K562 (cell line): ENCODE measurements around the gene SORT1. TPM values are rescaled to one million over a fixed set of nuclear protein-coding genes. Genes with fewer than 3 reads are reported as not detected.
A peak's percentile ranks its signal among the peaks of the same experiment; 100 is the strongest.

Source experiments
- ATAC-seq: fragments of 200-7000 bp; cut with Tn5 transposase; 3 replicates; pipeline ENCODE4 v1.9.1; 2020; ENCODE audit warnings: moderate library complexity
- BruUV-seq: library from RNA; stranded (reverse); fragments of 400-500 nt; replicated peaks from 2 replicates; lab custom pipeline; 2021; lab: Mats Ljungman, UMichigan
- CTCF ChIA-PET: fragments of 300-600 bp; formaldehyde crosslinking; extraction: SDS; loops from one replicate; lab custom pipeline; 2021; ENCODE audit warnings: low intra/inter-chr PET ratio; lab: Yijun Ruan, JAX
- POLR2A ChIA-PET: fragments of 300-600, 350-650 bp; sonication (Branson Sonifier 250); formaldehyde crosslinking; extraction: SDS; loops from one replicate; lab custom pipeline; 2021; ENCODE audit warnings: antibody characterized with exemption, inconsistent platforms; lab: Yijun Ruan, JAX
- DNase-seq, 4 experiments: peaks; one replicate each; pipeline versions ENCODE4 v3.0.0 to v3.0.0-alpha.2; 2011 to 2018; ENCODE audit warnings: low spot score in 3 of 4, mixed read lengths in 3 of 4; ENCODE audit errors: extremely low read depth in 1 of 4
- FAIRE-seq: peaks from 2 replicates; lab custom pipeline; 2011; peaks lifted over from hg19 to GRCh38; lab: Jason Lieb, UNC
- H2AFZ ChIP-seq: 2 replicates; pipeline ENCODE4 v1.6.0; 2011; ENCODE audit warnings: low read depth, low read length, control low read depth, inconsistent platforms
- H3K27ac ChIP-seq: fragments of 200-600 bp; 3 replicates; pipeline ENCODE4 v1.8.0; 2011; ENCODE audit warnings: low read depth, mild to moderate bottlenecking, control low read depth, inconsistent platforms, low read length, moderate library complexity, mixed read lengths; ENCODE audit errors: extremely low read depth
- H3K27me3 ChIP-seq, 2 experiments: fragments of 300-600 bp in 1 of 2; 2 replicates in 1 of 2; 3 replicates in 1 of 2; pipeline versions ENCODE4 v1.6.0 to v1.8.0; 2011; ENCODE audit warnings: inconsistent platforms in 2 of 2, low read length in 2 of 2, mild to moderate bottlenecking in 1 of 2, mixed read lengths in 1 of 2, moderate library complexity in 1 of 2; ENCODE audit not compliant: control insufficient read depth in 2 of 2, insufficient read depth in 2 of 2
- H3K36me3 ChIP-seq: fragments of 300-600 bp; 3 replicates; pipeline ENCODE4 v1.8.0; 2011; ENCODE audit warnings: mild to moderate bottlenecking, low read length, inconsistent platforms; ENCODE audit not compliant: control insufficient read depth, insufficient read depth
- H3K4me1 ChIP-seq, 2 experiments: fragments of 200-600 bp in 1 of 2; replicated peaks in 1 of 2; 2 replicates in 1 of 2; 3 replicates in 1 of 2; pipeline versions ENCODE4 v1.5.1 to v1.8.0; 2011; ENCODE audit warnings: inconsistent platforms in 2 of 2, low read length in 2 of 2, mild to moderate bottlenecking in 1 of 2, mixed read lengths in 1 of 2, moderate library complexity in 1 of 2; ENCODE audit not compliant: control insufficient read depth in 2 of 2, insufficient read depth in 2 of 2
- H3K4me2 ChIP-seq: 2 replicates; pipeline ENCODE4 v1.6.1; 2011; ENCODE audit warnings: low read length, control low read depth, inconsistent platforms, mixed read lengths; ENCODE audit not compliant: insufficient read depth
- H3K4me3 ChIP-seq: fragments of 200-600 bp; sonication (generic), shearing (Covaris generic); 2 replicates; pipeline ENCODE4 v1.5.1; 2016; ENCODE audit warnings: control low read depth, inconsistent platforms
- H3K79me2 ChIP-seq: fragments of 200-600 bp; 3 replicates; pipeline ENCODE4 v1.8.0; 2011; ENCODE audit warnings: low read length, inconsistent platforms; ENCODE audit not compliant: control insufficient read depth, insufficient read depth
- H3K9ac ChIP-seq, 2 experiments: 2 replicates each; pipeline versions ENCODE4 v1.6.0 to v1.6.1; 2011; ENCODE audit warnings: low read depth in 2 of 2, low read length in 2 of 2, control low read depth in 1 of 2, inconsistent platforms in 1 of 2, mild to moderate bottlenecking in 1 of 2, mixed read lengths in 1 of 2; ENCODE audit not compliant: insufficient read depth in 1 of 2
- H3K9me1 ChIP-seq: one replicate; pipeline ENCODE4 v1.6.0; 2011; ENCODE audit warnings: inconsistent platforms, mild to moderate bottlenecking, low read length, moderate library complexity; ENCODE audit not compliant: control insufficient read depth, insufficient read depth
- H3K9me3 ChIP-seq: replicated peaks from 2 replicates; pipeline ENCODE4 v1.5.1; 2011; ENCODE audit warnings: low read depth, low read length, inconsistent platforms; ENCODE audit not compliant: control insufficient read depth, insufficient read depth
- H4K20me1 ChIP-seq: replicated peaks from 2 replicates; pipeline ENCODE4 v1.6.1; 2011; ENCODE audit warnings: low read length, inconsistent platforms, mixed read lengths; ENCODE audit not compliant: control insufficient read depth, insufficient read depth
- BACH1 ChIP-seq: fragments of 200-800 bp; sonication (Bioruptor generic); IDR thresholded peaks from 2 replicates; pipeline ENCODE4 v1.6.1; 2016; ENCODE audit warnings: missing genetic modification characterization, missing compliant biosample characterization
- ERF ChIP-seq: fragments of 450-650 bp; formaldehyde crosslinking; IDR thresholded peaks from 2 replicates; pipeline ENCODE4 v1.4.0; 2020; ENCODE audit warnings: mild to moderate bottlenecking, mixed read lengths
- GATAD2B ChIP-seq: fragments of 450-650 bp; IDR thresholded peaks from 2 replicates; pipeline ENCODE4 v1.6.1; 2017; ENCODE audit warnings: mild to moderate bottlenecking, borderline replicate concordance
- GMEB1 ChIP-seq: fragments of 250-450 bp; sonication (Bioruptor Pico); IDR thresholded peaks from 2 replicates; pipeline ENCODE4 v1.4.0; 2020; ENCODE audit warnings: mild to moderate bottlenecking
- PHTF2 ChIP-seq: fragments of 250-450 bp; sonication (Bioruptor Pico); IDR thresholded peaks from 2 replicates; pipeline ENCODE4 v1.5.0; 2021; ENCODE audit warnings: mild to moderate bottlenecking
- TEAD4 ChIP-seq, 2 experiments: sonication (generic) in 1 of 2; formaldehyde crosslinking in 1 of 2; IDR thresholded peaks; 2 replicates each; pipeline versions ENCODE4 v1.6.1 to v1.8.0; 2012 to 2022; ENCODE audit warnings: borderline replicate concordance in 1 of 2, inconsistent platforms in 1 of 2, low read length in 1 of 2, mild to moderate bottlenecking in 1 of 2, missing genetic modification reagents in 1 of 2
- ZBTB2 ChIP-seq: fragments of 450-650 bp; IDR thresholded peaks from 2 replicates; pipeline ENCODE4 v1.6.1; 2016; ENCODE audit warnings: antibody characterized with exemption
- ZC3H4 ChIP-seq: sonication (generic); formaldehyde crosslinking; IDR thresholded peaks from 2 replicates; pipeline ENCODE4 v1.9.0; 2021; ENCODE audit warnings: missing genetic modification reagents, borderline replicate concordance
- ZNF121 ChIP-seq: sonication (generic); formaldehyde crosslinking; conservative IDR thresholded peaks from 2 replicates; pipeline ENCODE4 v1.8.0; 2022; ENCODE audit warnings: missing genetic modification reagents
- ZNF280A ChIP-seq: fragments of 450-650 bp; IDR thresholded peaks from 2 replicates; pipeline ENCODE4 v1.6.1; 2018; ENCODE audit warnings: mild to moderate bottlenecking, low read depth; ENCODE audit not compliant: partially characterized antibody
- ZNF445 ChIP-seq: fragments of 250-450 bp; sonication (Bioruptor Pico); IDR thresholded peaks from 2 replicates; pipeline ENCODE4 v1.4.0; 2020; ENCODE audit warnings: low read depth, mild to moderate bottlenecking, moderate library complexity
- ZNF512 ChIP-seq: IDR thresholded peaks from 2 replicates; pipeline ENCODE4 v1.6.1; 2016; ENCODE audit warnings: missing genetic modification characterization, missing compliant biosample characterization
- WGBS: fragments of 100-300 bp; shearing (Covaris generic); methylation state at CpG from one replicate; pipeline ENCODE4 v1.1.6; 2016; ENCODE audit warnings: low coverage, mixed read lengths; ENCODE audit not compliant: insufficient coverage; ENCODE audit errors: missing lambda C conversion rate; 5-methylcytosine and 5-hydroxymethylcytosine counted together
- in situ Hi-C: fragments of 300-500 bp; cut with MboI; formaldehyde crosslinking; loops from 4 replicates; pipeline ENCODE4 v1.15.0; 2018; ENCODE audit warnings: inconsistent platforms, mixed read lengths
- intact Hi-C: fragments of 100-400 bp; cut with micrococcal nuclease; formaldehyde crosslinking; loops from 2 replicates; pipeline ENCODE4 v1.14.2; 2022
- polyA plus RNA-seq, 8 experiments: library from polyadenylated mRNA; depleted of rRNA in 4 of 8; stranded (reverse) in 5 of 8; unstranded in 3 of 8; fragments of >200 nt; fragmentation: Nextera tagmentation in 2 of 8; fragmentation: Illumina TruSeq in 1 of 8; extraction: Ambion mirVana in 2 of 8; extraction: Trizol in 1 of 8; gene quantifications; 2 replicates each; pipeline versions ENCODE4 v1.2.1 to v1.2.3, GENCODE V29; 2011 to 2014; ENCODE audit warnings: inconsistent platforms in 1 of 8, missing spikeins in 1 of 8
- total RNA-seq, 7 experiments: library from RNA; depleted of rRNA in 6 of 7; stranded (reverse); fragments of >200 nt in 6 of 7; fragmentation: Illumina TruSeq in 2 of 7; extraction: Trizol in 2 of 7; gene quantifications; 2 replicates each; pipeline versions ENCODE4 v1.2.1 to v1.2.3, GENCODE V29; 2011 to 2021; ENCODE audit warnings: low replicate concordance in 1 of 7

SORT1 gene
- total and polyA plus RNA-seq, 9 of the 15 experiments (the other 6 are each of a cell fraction or from before 2014, with no cell fraction given), result 27.4 to 112 (median 65.0) TPM

- peak; percentile 53; the same call in 1 of the 2 replicates for TF ChIP-seq TEAD4 (IDR thresholded peaks at IDR 0.05; ENCODE audit: low read length)
- TF ChIP-seq TEAD4 (CRISPR knock-in tag; IDR thresholded peaks at IDR 0.05; ENCODE audit: borderline replicate concordance), result no peak
- peak; percentile 56; the same call in 1 of the 2 replicates for TF ChIP-seq ERF
- no peak for TF ChIP-seq ZNF445
- TF ChIP-seq GMEB1 (CRISPR knock-in tag), result no peak
- no peak for TF ChIP-seq ZC3H4 (CRISPR knock-in tag)
- 0 out of 2 replicates have a peak, but pooled peaks have one; percentile 19 for TF ChIP-seq BACH1 (tag)
- no peak for TF ChIP-seq ZNF512 (tag)
These were observed 106.7 kb downstream of the SORT1 start (continued) for GRCh38 chr1:109290998-109291397.

- DNase-seq, result no peak
- intact Hi-C loops (no loop called here), in situ Hi-C loops (no loop called here)
- no TSS peak for BruUV-seq
- ChIA-PET CTCF (no interaction called here), POLR2A (interaction anchor here (0.8 kb wide), 1 partner anchor 104 kb away, joined by 3 read pairs; no protein-coding TSS in a partner anchor)
- no peak overlapping the region for H3K27ac ChIP-seq
- no peaks in the 10 kb centered on the region for H4K20me1 ChIP-seq
- no peaks in the 10 kb centered on the region for H3K79me2 ChIP-seq
- 100% methylated on average over 1 of the region's 1 CpG for WGBS
- no peaks in the 10 kb centered on the region for H3K27me3 ChIP-seq
- ATAC-seq, result peak; percentile 22; the same call in 1 of the 3 replicates
- no peak overlapping the region for H3K4me3 ChIP-seq
- FAIRE-seq, result no peak
- H3K9me1 ChIP-seq, result no peaks in the 10 kb centered on the region
- no peaks in the 10 kb centered on the region for H3K9me3 ChIP-seq
- no peak overlapping the region for H3K4me2 ChIP-seq
- no peaks in the 10 kb centered on the region for H3K36me3 ChIP-seq
- no peak overlapping the region for H3K9ac ChIP-seq
- H3K4me1 ChIP-seq, result peaks cover 7 to 26% of the 10 kb centered on the region in 2 experiments; a peak in 4 of 5 replicates
- peak overlapping the region; percentile 87 for H2AFZ ChIP-seq
- TF ChIP-seq PHTF2 (CRISPR knock-in tag) (no peak), ZNF121 (CRISPR knock-in tag) (no peak), ZBTB2 (no peak), GATAD2B (no peak), ZNF280A (no peak)
These were observed 107.6 kb downstream of the SORT1 start for GRCh38 chr1:109290137-109290536.
